Astrocyte (in vitro differentiated cells and primary cell): Measurements from ENCODE around the gene ABCB1.

Experiments used
- CTCF ChIP-seq: IDR thresholded peaks from 2 replicates; pipeline ENCODE4 v1.5.1; 2011; ENCODE audit warnings: low read depth, mild to moderate bottlenecking, inconsistent platforms, low read length, moderate library complexity; ENCODE audit not compliant: insufficient read depth
- EZH2 ChIP-seq: IDR thresholded peaks from 2 replicates; pipeline ENCODE4 v1.6.1; 2012; ENCODE audit warnings: mild to moderate bottlenecking, low read length, inconsistent platforms; ENCODE audit not compliant: insufficient read depth

GRCh38 chr7:87463982-87464381 is 136.7 kb downstream of the ABCB1 start:
- TF ChIP-seq CTCF = no peak
- TF ChIP-seq EZH2 = no peak
